ENCODE results near the gene RBL2. TPM values are rescaled to one million over a fixed set of nuclear protein-coding genes. Genes with fewer than 3 reads are reported as not detected.

The RBL2 gene
- total and polyA plus RNA-seq, 2 of the 8 experiments (the other 6 are each of a cell fraction or from before 2014, with no cell fraction given): 13.9 to 22.1 TPM

DNA sequence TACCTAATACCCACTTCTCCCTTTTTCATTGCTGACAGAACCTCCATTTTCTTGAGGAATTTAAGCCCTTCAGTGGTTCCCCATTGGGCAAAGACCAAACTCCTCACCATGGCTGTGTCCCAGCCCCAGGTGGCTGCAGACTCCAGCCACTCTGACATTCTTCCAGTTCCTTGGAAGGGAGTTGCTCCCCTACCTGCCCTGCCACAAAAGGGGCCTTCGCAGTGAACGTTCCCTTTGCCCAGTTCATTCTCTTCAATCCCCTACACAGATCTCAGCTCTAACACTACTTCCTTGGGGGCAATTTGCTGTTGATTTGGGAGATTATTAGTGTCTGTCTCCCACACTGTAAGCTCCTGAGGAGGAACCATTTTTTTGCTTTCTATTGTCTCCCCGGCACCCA lies 72.0 kb downstream of the RBL2 start (continued):
- TF ChIP-seq, protein P1, sequence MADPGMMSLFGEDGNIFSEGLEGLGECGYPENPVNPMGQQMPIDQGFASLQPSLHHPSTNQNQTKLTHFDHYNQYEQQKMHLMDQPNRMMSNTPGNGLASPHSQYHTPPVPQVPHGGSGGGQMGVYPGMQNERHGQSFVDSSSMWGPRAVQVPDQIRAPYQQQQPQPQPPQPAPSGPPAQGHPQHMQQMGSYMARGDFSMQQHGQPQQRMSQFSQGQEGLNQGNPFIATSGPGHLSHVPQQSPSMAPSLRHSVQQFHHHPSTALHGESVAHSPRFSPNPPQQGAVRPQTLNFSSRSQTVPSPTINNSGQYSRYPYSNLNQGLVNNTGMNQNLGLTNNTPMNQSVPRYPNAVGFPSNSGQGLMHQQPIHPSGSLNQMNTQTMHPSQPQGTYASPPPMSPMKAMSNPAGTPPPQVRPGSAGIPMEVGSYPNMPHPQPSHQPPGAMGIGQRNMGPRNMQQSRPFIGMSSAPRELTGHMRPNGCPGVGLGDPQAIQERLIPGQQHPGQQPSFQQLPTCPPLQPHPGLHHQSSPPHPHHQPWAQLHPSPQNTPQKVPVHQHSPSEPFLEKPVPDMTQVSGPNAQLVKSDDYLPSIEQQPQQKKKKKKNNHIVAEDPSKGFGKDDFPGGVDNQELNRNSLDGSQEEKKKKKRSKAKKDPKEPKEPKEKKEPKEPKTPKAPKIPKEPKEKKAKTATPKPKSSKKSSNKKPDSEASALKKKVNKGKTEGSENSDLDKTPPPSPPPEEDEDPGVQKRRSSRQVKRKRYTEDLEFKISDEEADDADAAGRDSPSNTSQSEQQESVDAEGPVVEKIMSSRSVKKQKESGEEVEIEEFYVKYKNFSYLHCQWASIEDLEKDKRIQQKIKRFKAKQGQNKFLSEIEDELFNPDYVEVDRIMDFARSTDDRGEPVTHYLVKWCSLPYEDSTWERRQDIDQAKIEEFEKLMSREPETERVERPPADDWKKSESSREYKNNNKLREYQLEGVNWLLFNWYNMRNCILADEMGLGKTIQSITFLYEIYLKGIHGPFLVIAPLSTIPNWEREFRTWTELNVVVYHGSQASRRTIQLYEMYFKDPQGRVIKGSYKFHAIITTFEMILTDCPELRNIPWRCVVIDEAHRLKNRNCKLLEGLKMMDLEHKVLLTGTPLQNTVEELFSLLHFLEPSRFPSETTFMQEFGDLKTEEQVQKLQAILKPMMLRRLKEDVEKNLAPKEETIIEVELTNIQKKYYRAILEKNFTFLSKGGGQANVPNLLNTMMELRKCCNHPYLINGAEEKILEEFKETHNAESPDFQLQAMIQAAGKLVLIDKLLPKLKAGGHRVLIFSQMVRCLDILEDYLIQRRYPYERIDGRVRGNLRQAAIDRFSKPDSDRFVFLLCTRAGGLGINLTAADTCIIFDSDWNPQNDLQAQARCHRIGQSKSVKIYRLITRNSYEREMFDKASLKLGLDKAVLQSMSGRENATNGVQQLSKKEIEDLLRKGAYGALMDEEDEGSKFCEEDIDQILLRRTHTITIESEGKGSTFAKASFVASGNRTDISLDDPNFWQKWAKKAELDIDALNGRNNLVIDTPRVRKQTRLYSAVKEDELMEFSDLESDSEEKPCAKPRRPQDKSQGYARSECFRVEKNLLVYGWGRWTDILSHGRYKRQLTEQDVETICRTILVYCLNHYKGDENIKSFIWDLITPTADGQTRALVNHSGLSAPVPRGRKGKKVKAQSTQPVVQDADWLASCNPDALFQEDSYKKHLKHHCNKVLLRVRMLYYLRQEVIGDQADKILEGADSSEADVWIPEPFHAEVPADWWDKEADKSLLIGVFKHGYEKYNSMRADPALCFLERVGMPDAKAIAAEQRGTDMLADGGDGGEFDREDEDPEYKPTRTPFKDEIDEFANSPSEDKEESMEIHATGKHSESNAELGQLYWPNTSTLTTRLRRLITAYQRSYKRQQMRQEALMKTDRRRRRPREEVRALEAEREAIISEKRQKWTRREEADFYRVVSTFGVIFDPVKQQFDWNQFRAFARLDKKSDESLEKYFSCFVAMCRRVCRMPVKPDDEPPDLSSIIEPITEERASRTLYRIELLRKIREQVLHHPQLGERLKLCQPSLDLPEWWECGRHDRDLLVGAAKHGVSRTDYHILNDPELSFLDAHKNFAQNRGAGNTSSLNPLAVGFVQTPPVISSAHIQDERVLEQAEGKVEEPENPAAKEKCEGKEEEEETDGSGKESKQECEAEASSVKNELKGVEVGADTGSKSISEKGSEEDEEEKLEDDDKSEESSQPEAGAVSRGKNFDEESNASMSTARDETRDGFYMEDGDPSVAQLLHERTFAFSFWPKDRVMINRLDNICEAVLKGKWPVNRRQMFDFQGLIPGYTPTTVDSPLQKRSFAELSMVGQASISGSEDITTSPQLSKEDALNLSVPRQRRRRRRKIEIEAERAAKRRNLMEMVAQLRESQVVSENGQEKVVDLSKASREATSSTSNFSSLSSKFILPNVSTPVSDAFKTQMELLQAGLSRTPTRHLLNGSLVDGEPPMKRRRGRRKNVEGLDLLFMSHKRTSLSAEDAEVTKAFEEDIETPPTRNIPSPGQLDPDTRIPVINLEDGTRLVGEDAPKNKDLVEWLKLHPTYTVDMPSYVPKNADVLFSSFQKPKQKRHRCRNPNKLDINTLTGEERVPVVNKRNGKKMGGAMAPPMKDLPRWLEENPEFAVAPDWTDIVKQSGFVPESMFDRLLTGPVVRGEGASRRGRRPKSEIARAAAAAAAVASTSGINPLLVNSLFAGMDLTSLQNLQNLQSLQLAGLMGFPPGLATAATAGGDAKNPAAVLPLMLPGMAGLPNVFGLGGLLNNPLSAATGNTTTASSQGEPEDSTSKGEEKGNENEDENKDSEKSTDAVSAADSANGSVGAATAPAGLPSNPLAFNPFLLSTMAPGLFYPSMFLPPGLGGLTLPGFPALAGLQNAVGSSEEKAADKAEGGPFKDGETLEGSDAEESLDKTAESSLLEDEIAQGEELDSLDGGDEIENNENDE (IDR thresholded peaks at IDR 0.05; ENCODE audit: insufficient replicate concordance, low read length): no peak
- TF ChIP-seq SAP30 (IDR thresholded peaks at IDR 0.05; ENCODE audit: insufficient read depth, insufficient replicate concordance, low read length) (no peak), NRF1 (IDR thresholded peaks at IDR 0.05; ENCODE audit: low read depth, low read length) (no peak), TCF12 (IDR thresholded peaks at IDR 0.05; ENCODE audit: low read depth, low read length) (no peak), SP1 (IDR thresholded peaks at IDR 0.05; ENCODE audit: low read depth, low read length) (no peak), SIRT6 (IDR thresholded peaks at IDR 0.05; ENCODE audit: low read length) (no peak), GABPA (IDR thresholded peaks at IDR 0.05; ENCODE audit: borderline replicate concordance, insufficient read depth, low read length) (no peak), CBX8 (IDR thresholded peaks at IDR 0.05; ENCODE audit: borderline replicate concordance, low read depth, low read length) (no peak)
- TF ChIP-seq, protein P2, sequence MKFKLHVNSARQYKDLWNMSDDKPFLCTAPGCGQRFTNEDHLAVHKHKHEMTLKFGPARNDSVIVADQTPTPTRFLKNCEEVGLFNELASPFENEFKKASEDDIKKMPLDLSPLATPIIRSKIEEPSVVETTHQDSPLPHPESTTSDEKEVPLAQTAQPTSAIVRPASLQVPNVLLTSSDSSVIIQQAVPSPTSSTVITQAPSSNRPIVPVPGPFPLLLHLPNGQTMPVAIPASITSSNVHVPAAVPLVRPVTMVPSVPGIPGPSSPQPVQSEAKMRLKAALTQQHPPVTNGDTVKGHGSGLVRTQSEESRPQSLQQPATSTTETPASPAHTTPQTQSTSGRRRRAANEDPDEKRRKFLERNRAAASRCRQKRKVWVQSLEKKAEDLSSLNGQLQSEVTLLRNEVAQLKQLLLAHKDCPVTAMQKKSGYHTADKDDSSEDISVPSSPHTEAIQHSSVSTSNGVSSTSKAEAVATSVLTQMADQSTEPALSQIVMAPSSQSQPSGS (IDR thresholded peaks at IDR 0.05; ENCODE audit: low read length): no peak
